Stimulated activated CD4-positive, alpha-beta T cell treated with anti-CD3 and anti-CD28 coated beads, Interleukin-1b, Interleukin-23, amount 100 ng/mL, for 48 hours (primary cell): ENCODE results near the gene RNASE9.
"Not testable (repeated sequence)": the region's sequence is repeated elsewhere in the genome, so short reads cannot be mapped to it uniquely, and the experiment has no call there.

ENCODE experiments used
- DNase-seq: peaks from one replicate; pipeline ENCODE4 v3.0.0-alpha.2; 2020

Gene RNASE9

GRCh38 chr14:20560961-20561360 lies at the start of gene RNASE9:
RNASE9 (minus strand) TSS chr14:20561047.
- no peak for DNase-seq

- DNase-seq, result peak; percentile 85
These were observed 49.3 kb upstream of the RNASE9 start for GRCh38 chr14:20610002-20610765.

GRCh38 chr14:20609215-20610001 lies 48.6 kb upstream of the RNASE9 start:
- peak; percentile 60 for DNase-seq

- DNase-seq, result no peak
These were observed 47.7 kb upstream of the RNASE9 start for GRCh38 chr14:20608383-20609110.

- no peak for DNase-seq
These were observed 46.8 kb upstream of the RNASE9 start for GRCh38 chr14:20607617-20608016.

GRCh38 chr14:20606902-20607242 lies 46.0 kb upstream of the RNASE9 start:
- DNase-seq, result no peak

- no peak for DNase-seq
These were observed 45.5 kb upstream of the RNASE9 start for GRCh38 chr14:20606190-20606901.

- DNase-seq, result no peak
These were observed 43.2 kb upstream of the RNASE9 start for GRCh38 chr14:20603813-20604690.

GRCh38 chr14:20602583-20602982 lies 41.7 kb upstream of the RNASE9 start:
- DNase-seq, result no peak

- DNase-seq, result no peak
These were observed 40.7 kb upstream of the RNASE9 start for GRCh38 chr14:20601522-20601921.

- DNase-seq, result no peak
These were observed 36.3 kb upstream of the RNASE9 start for GRCh38 chr14:20597108-20597507.

GRCh38 chr14:20595726-20596125 lies 34.9 kb upstream of the RNASE9 start:
- not testable (repeated sequence) for DNase-seq

- DNase-seq, result no peak
These were observed 31.7 kb upstream of the RNASE9 start for GRCh38 chr14:20592574-20592973.

GRCh38 chr14:20591235-20591634 lies 30.4 kb upstream of the RNASE9 start, which contains the start of gene RNASE12:
RNASE12 (minus strand) TSS chr14:20591376; CDS start chr14:20590723, 653 bp downstream.
- DNase-seq, result no peak

- DNase-seq, result no peak
These were observed 26.8 kb upstream of the RNASE9 start, which contains the start of gene RNASE11 for GRCh38 chr14:20587489-20588154. RNASE11 (minus strand) TSS chr14:20588001.

GRCh38 chr14:20583908-20584307 lies 23.1 kb upstream of the RNASE9 start:
- no peak for DNase-seq

GRCh38 chr14:20583142-20583541 lies 22.3 kb upstream of the RNASE9 start:
- no peak for DNase-seq

- no peak for DNase-seq
These were observed 19.4 kb upstream of the RNASE9 start for GRCh38 chr14:20580242-20580641.

GRCh38 chr14:20578784-20579502 lies 18.1 kb upstream of the RNASE9 start:
- no peak for DNase-seq

- no peak for DNase-seq
These were observed 17.5 kb upstream of the RNASE9 start for GRCh38 chr14:20578325-20578724.
